Measurements from ENCODE around the gene ZFYVE27.
A peak's percentile ranks its signal among the peaks of the same experiment; 100 is the strongest.

Gene ZFYVE27

DNA sequence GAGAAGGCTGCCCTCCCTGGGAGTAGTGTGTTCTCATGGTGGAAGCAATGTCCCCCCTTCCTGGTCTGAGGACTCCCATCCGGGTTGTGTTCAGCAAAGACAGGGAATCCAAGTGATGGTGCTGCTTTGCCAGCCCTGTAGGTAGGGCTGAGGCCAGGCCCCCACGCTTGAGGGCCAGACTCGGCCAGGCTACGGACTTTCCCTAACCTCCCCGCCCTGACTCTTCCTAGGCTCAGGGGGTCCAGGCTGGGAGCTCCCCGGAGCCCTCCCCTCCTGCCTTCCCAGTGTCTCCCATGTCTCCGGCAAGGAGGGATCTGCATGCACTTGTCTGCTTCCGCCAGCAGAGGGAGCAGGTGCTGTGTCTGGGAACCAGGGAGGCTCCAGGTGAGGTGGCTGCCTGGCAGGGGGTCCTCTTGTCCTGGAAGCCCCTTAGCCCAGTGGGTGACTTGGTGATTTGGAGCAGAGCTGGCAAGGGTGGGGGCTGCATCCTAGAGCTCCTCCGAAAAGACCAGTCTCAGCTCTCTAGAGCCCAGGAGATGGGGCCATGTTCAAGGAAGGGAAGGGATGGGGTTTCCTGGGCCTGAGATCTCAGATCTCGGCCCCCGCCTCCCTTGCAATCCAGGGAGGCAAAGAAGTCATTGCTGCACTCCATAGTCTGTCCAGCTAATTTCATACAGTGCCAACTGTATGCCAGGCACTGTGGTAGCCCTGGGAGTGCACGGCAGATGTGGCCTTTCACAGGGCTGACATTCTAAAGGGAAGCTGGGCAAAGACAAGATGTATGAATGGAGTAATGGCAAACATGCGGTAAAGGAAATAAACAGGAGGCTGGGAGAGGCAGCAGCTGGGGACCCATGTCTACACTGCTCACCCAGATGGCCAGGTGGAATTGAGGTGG, 55.1 kb downstream of the ZFYVE27 start:
- peak; percentile 26 for DNase-seq (ENCODE audit: low read depth)

DNA sequence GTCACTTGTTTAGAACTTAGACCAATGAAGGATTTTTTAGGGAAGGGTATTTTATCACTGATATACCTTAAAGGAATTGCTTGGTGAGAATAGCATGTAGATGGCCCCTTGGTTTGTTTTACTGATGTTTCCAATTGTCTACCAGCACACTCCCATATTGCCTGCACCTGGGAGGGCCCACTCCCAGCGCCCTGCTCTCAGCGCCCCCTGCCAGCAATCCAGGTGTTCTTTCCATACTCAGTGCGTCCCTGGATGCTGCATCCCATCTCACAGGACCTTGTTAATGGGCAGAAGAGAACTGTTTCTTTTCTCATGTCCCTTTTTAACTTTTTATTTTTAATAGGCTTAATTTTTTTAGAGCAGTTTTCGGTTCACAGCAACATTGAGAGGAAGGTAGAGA, 59.0 kb downstream of the ZFYVE27 start:
- no peak for DNase-seq (ENCODE audit: low read depth)

DNA sequence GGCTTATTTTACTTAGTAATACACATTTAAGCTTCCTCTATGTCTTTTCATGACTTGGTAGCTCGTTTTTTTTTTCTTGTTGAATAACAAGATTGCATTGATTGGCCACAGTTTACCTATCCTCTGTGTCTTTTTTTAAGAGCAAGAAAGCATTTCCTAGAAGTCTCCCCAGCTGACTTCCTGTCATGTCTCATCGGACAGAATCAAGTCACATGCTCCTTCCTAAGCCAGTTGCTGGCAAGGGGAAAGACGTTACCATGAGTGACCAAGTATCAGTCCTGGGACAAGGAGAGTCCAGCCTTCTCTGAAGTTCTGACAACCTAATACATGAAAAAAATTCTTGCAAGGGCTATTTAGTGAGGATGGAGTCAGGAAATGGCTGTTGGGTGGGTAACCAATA, 59.7 kb downstream of the ZFYVE27 start:
- DNase-seq (ENCODE audit: low read depth) = no peak

GRCh38 chr10:97798958-97799610, 62.2 kb downstream of the ZFYVE27 start:
- DNase-seq (ENCODE audit: low read depth) = peak; percentile 3

DNA sequence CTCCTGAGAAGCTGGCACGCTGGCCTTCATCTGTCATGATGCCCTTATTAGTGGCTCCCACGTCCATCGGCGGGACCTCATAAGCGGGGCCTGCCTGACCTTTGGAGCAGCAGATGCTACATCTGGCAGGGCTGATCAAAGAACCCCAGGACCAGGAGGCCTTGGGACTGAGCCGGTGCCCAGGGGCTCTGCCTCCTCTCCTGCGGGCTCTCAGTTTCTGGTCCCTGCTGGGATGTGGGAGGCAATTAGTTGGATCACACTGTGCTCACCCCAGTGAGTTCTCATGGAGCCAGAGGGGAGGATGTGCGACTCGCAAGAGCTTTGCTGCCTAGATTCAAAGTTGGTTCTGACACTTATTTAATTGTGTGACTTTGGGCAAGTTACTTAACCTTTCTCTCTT, 63.5 kb downstream of the ZFYVE27 start:
- no peak for DNase-seq (ENCODE audit: low read depth)

DNA sequence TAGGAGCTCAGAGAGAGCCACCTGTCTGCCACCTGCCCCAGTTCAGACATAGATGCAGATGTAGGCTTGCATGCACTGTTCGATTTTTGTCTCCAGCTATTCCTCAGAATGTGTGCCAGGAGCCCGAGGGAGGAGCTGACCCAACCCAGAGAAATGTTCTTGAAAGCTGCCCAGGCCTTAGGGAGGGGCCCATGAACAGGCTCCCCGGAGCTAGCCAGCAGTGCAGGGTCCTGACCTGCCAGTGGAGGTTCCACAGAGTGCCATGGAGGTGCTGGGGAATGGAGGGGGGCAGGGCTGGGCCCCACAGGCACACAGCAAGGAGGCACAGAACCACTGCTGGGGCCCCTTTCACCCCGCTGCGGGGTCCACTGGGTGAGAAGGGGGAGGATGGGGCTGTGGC, 64.5 kb downstream of the ZFYVE27 start:
- DNase-seq (ENCODE audit: low read depth) = no peak

DNA sequence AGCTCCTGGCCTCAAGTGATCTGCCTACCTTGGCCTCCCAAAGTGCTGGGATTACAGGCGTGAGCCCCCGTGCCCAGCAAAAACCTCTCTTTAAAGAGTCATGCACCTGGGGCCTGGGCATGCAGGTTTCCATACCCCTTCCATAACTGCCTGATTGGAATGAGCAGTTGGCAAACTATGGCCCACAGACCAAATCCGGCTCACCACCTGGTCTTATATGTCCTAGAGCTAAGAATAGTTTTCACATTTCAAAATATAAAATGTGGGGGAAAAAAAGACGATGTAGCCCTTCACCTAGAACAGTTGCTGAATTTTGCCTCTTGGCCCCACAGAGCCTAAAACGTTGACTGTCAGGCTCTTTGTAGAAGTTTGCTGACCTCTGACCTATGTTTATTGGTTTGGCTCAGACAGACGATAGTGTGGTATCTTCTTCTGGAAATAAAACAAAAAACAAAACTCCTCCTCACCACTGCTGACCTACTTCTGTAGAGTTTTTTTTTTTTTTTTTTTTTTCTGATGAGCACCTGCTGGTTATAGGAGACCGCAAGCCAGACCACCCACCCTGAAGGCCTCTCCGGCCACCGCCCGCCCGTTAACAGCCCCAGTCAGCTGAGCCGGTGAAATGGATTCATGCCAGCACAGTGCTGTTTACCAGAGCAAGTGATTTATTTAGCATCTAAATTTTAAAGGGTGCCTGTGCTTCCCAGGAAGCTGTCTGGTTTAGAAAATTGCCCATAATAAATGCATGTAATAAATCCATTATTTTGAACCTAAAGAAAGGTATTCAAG, 68.4 kb downstream of the ZFYVE27 start:
- DNase-seq (ENCODE audit: low read depth) = no peak

DNA sequence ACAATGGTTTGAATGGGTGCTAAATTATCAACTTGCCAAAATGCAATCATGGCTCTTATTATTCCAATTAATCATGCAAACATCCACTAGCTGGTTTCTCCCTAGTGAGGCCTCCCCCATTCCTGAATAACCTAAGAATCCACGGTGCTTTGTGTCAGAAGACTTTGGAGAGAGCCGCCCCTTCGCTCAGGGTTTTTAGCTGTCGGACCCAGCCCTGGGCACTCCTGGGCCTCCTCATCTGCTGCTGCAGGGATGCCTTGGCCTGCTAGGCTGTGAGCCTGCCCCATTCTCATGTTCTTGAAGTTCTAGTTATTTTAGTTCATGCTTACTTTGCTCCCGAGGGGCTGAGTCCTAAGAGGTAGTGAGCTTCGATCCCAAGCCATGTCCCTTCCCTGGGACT, 69.0 kb downstream of the ZFYVE27 start:
- no peak for DNase-seq (ENCODE audit: low read depth)

- no peak for DNase-seq (ENCODE audit: low read depth)
Measured at GRCh38 chr10:97810446-97810845, 73.5 kb downstream of the ZFYVE27 start.
